GM19455 (cell line): Measurements from ENCODE around the gene GDPD4.

Source experiments
- ATAC-seq: cut with Tn5 transposase; IDR thresholded peaks from one replicate; pipeline ENCODE4 v1.9.1; 2021; ENCODE audit not compliant: unreplicated experiment

GDPD4 gene

DNA sequence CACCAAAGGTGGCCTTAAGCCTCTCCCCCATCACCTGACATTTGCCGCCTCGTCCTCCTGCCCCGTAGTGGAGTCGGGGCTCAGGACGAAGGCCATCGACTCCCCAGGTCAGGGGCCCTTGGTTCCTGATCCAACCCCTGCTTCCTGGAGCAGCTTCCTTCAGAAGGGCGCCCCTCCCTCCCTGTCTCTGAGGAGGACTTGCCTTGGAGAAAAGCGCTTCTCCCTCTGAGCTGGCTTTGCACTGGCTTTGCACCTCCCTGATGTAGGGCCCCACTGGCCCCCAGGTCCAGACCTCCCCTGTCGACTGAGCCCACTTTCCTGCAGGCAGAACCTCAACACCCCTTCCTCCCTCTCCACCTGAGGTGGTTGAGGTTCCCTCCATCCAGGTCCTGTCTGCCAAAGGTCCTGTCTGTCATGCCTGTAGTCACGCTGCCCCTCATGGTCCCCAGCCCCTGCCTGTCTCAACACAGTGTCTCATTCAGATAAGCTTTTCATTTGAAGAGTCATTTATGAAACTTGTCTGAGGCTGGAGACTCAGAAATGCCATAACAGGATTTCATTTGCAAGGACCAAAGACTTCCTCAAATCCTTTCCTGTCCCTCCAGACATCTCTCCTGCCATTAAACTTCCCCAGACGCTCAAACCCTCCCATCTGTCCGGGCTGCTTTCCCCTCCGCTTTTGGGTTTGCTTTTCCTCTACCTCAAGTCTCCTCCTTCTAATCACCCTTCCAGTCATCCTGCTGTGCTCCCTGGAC is 95.0 kb downstream of the GDPD4 start:
- ATAC-seq = no peak

DNA sequence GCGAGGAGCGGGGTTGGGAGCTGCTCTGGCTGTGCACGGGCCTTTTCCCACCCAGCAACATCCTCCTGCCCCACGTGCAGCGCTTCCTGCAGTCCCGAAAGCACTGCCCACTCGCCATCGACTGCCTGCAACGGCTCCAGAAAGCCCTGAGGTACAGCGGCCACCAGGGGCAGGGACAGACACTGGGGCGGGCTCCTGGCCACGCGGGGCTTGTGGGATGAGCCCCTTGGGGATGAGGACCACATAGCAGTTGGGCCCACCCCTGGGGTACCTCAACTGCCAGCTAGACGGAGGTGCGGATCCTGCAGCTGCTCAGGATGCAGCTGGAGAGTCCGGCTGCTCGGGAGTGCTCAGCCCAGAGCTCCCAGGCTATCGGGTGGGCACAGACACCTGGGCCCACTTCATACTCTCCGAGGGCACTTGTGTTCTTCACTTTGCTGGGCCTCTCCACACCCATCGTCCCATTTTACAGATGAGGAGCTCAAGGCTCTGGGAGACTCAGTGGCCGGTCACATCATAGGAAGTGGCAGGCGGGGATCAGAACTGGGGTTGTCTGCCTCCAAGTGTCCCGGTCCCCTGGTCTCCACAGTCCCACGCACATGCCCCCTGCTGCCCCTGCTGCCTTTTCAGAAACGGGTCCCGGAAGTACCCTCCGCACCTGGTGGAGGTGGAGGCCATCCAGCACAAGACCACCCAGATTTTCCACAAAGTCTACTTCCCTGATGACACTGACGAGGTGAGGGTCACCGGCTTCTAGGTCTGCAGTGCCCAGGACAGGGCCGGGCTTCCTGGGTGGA is 95.8 kb downstream of the GDPD4 start:
- ATAC-seq = no peak

DNA sequence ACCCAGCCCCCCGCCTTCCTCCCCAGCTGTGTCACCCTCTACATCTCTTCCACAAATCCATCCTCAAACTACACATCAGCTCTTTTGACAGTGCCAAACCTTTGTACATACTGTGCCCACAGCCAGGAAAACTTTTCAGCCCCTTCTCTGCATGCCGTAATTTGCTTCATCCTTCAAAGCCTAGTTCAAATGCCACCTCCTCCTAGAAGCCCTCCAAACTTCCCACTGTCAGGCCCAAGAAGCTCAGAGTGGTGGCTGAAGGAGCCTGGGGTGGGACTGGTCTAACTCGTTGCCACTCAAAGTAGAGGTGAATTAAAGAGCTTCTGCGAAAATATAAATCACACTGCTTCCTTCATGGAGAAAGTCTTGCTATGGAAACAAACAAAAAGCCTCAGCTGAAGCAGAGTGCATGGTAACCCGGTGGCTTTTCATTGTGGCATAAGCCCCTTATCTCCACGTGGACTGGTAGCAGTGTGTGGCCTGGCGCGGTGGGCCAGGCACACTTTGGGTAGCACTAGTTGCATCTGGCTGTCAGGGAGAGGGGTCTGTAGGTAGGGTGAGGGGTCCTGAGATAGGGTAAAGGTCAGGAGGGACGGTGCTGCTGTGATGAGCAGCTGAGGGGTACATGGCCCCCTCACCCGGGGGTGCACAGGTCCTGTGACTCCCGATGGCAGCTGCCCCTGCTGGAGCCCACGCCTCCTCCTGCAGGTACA is 96.6 kb downstream of the GDPD4 start:
- no peak for ATAC-seq

DNA sequence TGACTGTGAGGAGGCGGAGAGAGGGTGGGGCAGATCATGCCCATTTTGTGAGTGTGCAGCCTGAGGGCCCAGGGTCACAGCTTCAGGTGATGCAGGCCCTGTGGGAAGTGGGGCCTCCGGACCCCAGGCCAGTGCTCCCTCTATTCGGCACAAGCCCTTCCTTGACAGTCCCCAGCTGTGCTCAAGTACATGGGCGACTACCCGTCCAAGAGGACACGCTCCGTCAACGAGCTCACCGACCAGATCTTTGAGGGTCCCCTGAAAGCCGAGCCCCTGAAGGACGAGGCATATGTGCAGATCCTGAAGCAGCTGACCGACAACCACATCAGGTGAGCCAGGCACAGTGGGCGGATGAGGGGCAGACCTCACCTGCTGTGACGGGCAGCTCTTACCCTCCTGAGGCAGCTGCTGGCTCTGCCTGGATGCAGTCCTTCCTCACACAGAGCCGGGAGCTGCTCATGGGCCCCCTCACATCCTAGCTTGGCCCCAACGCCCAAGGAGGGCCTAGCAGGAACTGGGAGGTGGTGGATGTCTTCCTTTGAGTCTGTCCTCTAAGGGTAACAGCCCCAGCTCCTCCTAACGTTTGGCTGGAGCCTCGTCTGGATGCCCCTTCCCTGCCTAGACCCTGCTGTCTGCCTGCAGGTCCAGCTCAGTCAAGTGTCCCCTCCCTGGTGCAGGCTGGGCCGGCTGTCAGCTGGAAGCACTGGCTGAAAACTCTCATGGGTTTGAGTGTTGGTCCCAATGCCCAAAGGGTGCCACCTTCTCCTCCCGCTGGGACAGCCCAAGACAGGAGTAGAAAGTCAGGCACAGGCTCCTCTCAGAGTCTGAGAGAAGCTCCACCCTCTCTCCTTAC is 97.4 kb downstream of the GDPD4 start:
- ATAC-seq = no peak

DNA sequence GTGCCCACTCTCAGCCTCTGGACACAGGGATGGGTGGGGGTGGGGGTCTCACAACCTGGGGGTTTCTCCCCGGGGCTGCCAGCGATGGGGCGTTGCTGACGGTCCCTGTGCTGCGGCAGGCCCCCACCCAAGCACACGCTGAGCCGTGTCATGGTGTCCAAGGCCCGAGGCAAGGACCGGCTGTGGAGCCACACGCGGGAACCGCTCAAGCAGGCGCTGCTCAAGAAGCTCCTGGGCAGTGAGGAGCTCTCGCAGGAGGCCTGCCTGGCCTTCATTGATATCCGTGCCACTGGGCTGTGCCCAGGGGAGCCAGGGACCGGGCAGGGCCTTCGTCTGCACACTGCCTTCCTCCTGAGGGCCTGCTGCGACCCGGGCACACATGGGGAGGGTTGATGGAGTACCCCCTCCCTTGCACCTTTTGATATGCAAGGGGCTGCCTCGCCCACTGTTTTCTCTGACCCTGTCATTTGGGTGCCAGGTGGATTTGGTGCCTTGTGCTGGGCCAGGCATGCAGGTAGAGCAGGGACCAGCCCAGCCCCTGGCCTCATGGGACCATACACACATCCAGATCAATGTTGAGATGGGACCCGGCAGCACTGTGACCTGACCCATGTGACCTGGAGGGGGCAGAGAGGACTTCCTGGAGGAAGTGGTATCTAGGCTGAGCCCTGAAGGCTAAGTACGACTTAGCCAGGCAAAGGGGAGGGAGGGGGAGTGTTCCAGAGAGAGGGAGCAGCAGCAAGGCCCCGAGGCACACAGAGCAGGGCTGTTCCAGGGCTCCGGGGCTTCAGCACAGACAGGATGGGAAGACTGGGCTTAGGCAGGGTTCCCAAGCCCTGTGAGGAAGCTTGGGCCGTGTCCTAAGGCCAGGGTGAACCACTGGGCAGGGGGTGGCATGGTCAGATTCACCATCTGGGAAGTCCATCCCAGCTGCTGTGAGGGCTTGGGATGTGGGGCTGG is 98.3 kb downstream of the GDPD4 start:
- no peak for ATAC-seq

DNA sequence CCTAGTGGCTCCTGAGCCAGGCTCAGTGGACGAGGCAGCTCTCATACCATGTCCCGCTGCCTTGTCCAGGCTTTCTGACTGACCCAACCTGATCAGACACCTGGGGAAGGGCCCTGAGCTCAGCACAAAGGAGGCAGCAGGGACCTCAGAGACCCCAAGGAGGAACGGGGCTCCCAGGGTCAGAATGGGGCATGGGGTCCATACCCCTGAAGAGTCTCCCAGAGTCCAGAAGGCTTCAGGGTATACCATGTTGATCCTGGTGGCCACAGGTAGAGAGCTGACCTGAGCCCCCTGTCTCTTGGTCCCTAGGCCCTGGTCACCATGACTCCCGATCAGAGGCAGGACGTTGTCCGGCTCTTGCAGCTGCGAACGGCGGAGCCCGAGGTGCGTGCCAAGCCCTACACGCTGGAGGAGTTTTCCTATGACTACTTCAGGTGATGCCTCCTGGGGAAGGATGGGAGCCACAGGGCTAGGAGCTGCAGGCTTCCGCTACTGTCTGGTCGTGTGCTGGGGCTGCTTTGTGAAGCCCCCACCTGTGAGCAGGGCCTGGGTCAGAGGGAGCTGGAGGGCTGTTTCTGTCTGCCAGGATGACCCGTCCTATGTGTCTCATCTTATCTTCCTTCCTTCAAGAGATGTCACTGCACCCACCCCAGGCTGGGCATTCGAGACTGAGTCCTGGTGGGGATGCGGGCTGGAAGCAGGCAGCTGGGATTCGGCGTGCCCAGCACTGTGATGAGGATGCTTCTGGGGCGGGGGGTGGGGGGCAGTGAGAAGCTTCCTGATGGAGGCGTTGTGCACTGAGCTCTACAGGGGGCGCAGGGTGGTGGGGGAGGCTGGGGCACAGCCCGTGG is 99.3 kb downstream of the GDPD4 start:
- ATAC-seq = no peak

DNA sequence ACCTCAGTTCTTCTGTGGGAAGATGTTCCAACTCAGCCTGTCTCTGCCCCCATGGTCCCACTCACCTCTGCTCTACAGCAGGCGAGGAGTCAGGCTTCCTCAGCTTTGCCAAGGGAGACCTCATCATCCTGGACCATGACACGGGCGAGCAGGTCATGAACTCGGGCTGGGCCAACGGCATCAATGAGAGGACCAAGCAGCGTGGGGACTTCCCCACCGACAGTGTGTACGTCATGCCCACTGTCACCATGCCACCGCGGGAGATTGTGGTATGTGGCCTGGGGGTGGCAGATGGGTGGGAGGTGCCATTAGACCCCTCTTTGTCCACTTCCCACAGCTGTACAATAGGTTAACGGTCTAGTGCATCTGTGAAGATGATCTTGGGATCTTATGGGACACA is 100.1 kb downstream of the GDPD4 start:
- ATAC-seq = no peak

DNA sequence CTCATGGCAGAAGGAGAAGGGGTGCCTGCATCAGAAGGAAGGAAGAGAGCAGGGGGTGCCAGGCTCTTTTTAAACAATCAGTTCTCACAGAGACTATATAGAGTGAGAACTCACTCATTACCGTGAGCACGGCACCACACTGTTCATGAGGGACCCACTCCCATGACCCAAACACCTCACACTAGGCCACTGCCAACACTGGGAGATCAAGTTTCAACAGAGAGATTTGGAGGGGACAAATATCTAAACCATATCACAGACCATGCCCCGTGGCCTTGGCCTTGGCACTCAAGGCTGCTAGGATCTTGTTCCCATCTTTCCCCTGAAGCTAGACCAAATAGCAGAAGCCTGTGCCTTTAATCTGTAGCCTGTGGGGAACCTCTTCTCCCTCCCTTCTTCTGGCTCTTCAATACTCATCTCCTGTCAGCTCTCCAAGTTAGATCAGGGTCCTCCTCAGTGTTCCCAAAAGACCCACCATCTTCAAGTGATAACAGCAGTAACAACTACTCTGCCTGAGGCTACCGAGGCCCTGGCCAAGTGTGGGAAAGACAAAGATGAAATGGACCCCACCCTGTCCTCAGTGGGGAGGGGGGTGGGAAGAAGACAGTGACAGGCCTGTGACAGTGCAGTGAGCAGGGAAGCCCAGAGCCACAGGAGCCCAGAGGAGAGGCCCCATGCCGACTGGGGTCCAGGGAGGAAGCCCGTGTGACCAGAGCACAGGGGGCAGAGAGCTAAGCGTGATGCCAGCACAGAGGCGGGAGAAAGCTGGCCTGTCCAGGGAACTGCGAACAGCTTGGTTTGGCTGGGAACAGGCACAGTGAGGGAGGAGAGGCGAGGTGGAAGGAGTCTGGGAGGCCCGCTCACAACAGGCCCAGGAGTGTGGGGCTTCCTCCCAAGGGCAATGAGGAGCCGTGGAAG is 100.9 kb downstream of the GDPD4 start:
- no peak for ATAC-seq

DNA sequence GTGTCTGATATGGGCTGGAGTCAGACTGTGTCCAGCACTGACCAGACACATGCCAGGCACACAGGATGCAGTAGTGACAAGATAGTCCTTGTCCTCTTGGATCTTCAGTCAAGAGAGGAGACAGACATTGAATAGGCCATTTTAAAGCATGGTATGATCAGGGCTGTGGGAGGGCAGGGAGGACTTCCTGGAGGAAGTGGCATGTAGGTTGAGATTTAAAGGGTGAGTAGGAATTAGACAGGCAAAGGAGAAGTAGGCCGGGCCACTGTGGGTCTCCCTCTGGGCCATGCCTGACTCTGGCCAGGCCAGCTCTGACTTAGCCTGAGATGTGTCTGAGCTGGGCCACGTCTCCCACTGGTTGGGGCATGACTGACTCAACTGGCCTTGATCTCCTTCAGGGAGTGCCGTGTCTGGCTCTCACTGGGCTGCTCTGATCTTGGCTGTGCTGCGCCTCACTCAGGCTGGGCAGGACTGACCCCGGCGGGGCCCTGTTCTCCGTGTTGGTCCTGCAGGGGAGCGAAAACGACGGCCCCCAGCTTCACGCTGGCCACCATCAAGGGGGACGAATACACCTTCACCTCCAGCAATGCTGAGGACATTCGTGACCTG is 102.2 kb downstream of the GDPD4 start:
- ATAC-seq = no peak

DNA sequence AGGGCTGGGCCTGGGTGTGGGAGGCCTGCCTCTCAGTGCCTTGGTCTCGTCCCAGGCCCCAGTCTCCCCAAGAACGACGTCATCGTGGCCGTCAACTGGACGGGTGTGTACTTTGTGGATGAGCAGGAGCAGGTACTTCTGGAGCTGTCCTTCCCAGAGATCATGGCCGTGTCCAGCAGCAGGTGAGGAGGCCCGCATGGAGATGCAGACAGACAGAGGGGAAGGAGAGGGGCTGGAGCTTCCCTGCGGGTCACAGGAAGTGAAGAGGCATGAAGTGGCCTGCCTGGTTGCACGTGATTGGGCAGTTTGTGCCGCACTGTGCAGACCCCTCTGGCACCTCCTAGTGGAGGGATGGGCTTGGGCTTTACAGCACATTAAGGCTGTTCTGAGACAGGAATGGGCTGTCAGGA is 103.0 kb downstream of the GDPD4 start:
- ATAC-seq = no peak

DNA sequence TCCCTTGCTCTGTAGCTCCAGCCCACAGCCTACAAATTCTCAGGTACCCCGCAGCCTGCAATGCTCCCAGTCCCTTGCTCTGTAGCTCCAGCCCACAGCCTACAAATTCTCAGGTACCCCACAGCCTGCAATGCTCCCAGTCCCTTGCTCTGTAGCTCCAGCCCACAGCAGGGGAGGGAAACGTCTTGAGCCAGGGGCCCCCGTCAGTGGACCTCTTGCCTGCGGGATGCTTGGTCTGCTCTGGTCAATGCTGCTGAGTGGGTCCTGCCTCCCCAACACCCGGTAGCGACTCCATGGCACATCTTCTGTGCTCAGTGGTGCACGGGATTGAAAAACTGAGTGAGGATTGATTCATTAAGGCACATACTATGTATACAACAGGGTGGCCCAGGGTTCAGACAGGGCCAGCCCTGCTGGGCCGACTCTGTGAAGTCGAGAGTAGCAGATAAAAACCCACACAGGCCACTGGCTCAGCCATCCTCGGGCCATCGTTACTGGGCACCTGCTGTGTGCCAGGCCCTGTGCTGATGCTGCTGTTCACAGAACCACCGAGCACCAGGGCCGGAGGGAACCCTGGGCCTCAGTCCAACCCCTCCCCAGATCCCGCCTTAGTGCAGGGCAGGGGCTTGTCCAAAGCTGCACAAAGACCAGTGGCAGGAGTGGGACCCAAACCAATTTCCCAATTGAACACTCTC is 103.7 kb downstream of the GDPD4 start:
- no peak for ATAC-seq

DNA sequence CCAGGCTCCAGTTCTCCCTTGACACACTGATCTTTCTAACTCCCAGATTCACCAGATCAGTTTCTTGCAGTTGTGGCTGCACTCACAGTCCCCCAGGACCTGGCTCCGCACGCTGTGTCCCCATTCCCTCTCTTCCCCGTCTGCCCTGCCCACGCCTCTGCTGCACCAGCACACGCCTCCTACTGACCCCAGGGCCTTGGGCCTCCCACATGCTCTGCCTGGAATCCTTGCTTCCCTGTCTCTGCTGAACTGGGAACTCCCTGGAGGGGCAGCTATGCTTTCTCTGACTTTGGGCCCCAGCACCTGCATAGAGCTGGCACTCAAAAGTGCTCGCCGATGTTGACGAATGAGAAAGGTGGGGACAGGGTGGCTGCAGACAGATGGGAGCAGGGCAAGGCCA is 104.5 kb downstream of the GDPD4 start:
- ATAC-seq = no peak

DNA sequence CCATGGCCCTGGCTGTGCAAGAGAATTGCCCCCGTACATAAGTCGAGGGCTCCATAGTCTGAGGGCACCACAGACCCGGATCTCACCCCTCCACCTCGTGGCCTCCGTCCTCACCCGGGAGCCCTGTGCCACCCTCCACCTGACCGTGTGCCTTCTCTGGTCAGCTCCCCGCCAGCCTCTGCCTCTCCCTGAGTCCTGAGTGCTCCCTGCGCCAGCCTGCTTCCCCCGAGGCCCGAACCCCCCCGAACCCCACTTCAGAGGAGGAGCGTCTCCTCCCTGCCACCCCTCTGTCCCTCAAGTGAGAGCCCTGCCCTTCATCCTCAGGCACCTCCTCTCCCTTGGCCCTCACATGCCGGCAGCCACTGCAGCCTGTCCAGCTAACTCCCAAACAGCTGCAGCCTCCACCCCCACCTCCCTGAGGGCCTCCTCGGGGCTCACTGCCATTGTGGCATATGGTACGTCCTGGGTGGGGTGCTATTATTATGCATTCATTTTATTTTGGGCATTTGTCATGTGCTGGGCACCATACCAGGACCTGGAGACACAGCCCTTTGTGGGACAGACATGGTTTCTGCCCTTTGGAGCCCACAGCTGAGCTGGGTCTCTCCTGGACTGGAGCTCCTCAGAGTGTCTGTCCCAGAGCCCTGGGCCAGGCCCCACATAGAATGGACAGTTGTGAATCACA is 106.3 kb downstream of the GDPD4 start:
- ATAC-seq = no peak

DNA sequence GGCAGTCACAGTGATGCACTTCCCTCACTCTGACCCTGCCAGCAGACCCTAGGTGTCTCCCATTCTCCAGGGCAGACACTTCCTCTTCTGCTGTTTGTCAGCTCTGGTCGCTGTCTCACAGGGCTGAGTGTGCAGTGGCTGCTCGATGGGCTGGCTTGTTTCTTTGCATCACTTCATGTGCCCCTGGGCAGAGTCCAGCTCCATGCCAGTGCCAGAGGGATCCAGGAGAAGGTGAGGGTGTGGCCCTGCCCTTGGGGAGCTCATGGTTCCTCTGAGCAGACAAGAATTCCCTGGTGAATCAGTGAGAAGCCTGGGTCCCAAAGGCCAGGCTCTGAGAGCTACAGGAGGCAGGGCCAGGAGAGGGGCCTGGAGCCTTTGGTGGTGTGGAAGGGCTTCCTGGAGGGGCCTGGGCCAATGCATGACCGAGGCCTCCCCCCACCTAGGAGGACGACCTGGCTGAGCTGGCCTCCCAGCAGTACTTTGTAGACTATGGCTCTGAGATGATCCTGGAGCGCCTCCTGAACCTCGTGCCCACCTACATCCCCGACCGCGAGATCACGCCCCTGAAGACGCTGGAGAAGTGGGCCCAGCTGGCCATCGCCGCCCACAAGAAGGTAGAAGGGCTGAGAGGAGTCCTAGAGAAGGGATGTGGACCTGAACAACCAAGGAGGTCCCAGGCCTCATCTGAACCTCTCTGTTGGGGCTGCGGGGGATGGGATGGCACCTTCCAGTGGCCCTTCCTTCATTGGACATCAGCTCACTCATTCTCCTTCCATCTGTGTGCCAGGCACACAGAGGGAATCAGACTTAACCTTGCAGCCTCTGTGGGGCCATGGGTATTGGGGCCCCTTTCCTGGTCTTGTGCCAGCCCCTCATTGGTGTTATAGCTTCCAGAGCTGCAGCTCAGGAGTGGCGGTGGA is 107.3 kb downstream of the GDPD4 start:
- no peak for ATAC-seq

DNA sequence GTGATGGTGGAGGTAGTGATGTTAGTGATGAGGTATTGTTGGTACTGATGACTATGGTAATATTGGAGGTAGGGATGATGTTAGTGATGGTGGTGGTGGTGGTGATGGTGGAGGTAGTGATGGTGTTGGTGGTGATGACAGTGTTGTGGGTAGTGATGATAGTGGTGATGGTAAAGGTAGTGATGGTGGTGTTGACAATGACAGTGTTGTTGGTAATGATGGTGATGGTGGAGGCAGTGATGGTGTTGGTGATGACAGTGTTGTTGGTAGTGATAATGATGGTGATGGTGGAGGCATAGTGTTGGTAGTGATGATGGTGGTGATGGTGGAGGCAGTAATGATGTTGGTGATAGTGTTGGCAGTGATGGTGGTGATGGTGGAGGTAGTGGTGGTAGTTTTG is 108.3 kb downstream of the GDPD4 start:
- no peak for ATAC-seq
